ENCODE measurements around the gene RALGAPB. TPM values are rescaled to one million over a fixed set of nuclear protein-coding genes. Genes with fewer than 3 reads are reported as not detected.

RALGAPB gene
- total and polyA plus RNA-seq, 2 of the 13 experiments (the other 11 are each of a cell fraction or from before 2014, with no cell fraction given), result 17.6 to 30.6 TPM

- no peak for TF ChIP-seq ARNTL (CRISPR knock-in tag; IDR thresholded peaks at IDR 0.05)
- TF ChIP-seq NFIB (CRISPR knock-in tag; IDR thresholded peaks at IDR 0.05; ENCODE audit: borderline replicate concordance), result no peak
- no peak for TF ChIP-seq ZBTB7A (CRISPR knock-in tag; IDR thresholded peaks at IDR 0.05)
- TF ChIP-seq ZNF256 (CRISPR knock-in tag; conservative IDR thresholded peaks at IDR 0.05), result no peak
- no peak for TF ChIP-seq KDM5B (CRISPR knock-in tag; IDR thresholded peaks at IDR 0.05; ENCODE audit: borderline replicate concordance)
- TF ChIP-seq SNAPC5 (CRISPR knock-in tag; IDR thresholded peaks at IDR 0.05; ENCODE audit: borderline replicate concordance), result no peak
- TF ChIP-seq, protein P1, sequence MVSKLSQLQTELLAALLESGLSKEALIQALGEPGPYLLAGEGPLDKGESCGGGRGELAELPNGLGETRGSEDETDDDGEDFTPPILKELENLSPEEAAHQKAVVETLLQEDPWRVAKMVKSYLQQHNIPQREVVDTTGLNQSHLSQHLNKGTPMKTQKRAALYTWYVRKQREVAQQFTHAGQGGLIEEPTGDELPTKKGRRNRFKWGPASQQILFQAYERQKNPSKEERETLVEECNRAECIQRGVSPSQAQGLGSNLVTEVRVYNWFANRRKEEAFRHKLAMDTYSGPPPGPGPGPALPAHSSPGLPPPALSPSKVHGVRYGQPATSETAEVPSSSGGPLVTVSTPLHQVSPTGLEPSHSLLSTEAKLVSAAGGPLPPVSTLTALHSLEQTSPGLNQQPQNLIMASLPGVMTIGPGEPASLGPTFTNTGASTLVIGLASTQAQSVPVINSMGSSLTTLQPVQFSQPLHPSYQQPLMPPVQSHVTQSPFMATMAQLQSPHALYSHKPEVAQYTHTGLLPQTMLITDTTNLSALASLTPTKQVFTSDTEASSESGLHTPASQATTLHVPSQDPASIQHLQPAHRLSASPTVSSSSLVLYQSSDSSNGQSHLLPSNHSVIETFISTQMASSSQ (IDR thresholded peaks at IDR 0.05; ENCODE audit: low read depth), result no peak
- TF ChIP-seq, protein P1 (CRISPR knock-in tag; IDR thresholded peaks at IDR 0.05; ENCODE audit: borderline replicate concordance), result no peak
- no peak for TF ChIP-seq IKZF4 (CRISPR knock-in tag; IDR thresholded peaks at IDR 0.05; ENCODE audit: borderline replicate concordance, low read depth, not compliant biosample characterization)
- TF ChIP-seq HNF4G (IDR thresholded peaks at IDR 0.05; ENCODE audit: borderline replicate concordance, low read depth, low read length), result no peak
- peak; percentile 55; the same call in 1 of the 2 replicates for TF ChIP-seq HNF4G (CRISPR knock-in tag; IDR thresholded peaks at IDR 0.05; ENCODE audit: borderline replicate concordance, low read depth)
- TF ChIP-seq ZNF432 (CRISPR knock-in tag; IDR thresholded peaks at IDR 0.05; ENCODE audit: borderline replicate concordance), result no peak
- TF ChIP-seq CERS6 (CRISPR knock-in tag; IDR thresholded peaks at IDR 0.05), result no peak
- no peak for TF ChIP-seq ZMYM2 (CRISPR knock-in tag; IDR thresholded peaks at IDR 0.05)
- TF ChIP-seq NCOR1 (IDR thresholded peaks at IDR 0.05; ENCODE audit: borderline replicate concordance, low read length), result no peak
- TF ChIP-seq MLXIP (CRISPR knock-in tag; IDR thresholded peaks at IDR 0.05; ENCODE audit: borderline replicate concordance), result no peak
- TF ChIP-seq ZSCAN9 (CRISPR knock-in tag; IDR thresholded peaks at IDR 0.05; ENCODE audit: borderline replicate concordance), result no peak
- no peak for TF ChIP-seq MLLT10 (CRISPR knock-in tag; IDR thresholded peaks at IDR 0.05)
- peak; percentile 33; the same call in 1 of the 2 replicates for TF ChIP-seq ADNP (CRISPR knock-in tag; IDR thresholded peaks at IDR 0.05)
These were observed 128.9 kb downstream of the RALGAPB start, which contains the start of gene ARHGAP40 (continued) for GRCh38 chr20:38601216-38602184.
